WI38 (cell line): Measurements from ENCODE around the gene CAND1.

Source experiments
- H3K4me3 ChIP-seq: 2 replicates; pipeline ENCODE4 v1.5.1; 2011; ENCODE audit warnings: low read depth, mild to moderate bottlenecking, control low read depth, low read length
- TF ChIP-seq, protein P1 (sequence below): IDR thresholded peaks from 2 replicates; pipeline ENCODE4 v1.5.1; 2012; ENCODE audit warnings: low read depth, mild to moderate bottlenecking, control low read depth, low read length

The CAND1 gene

DNA sequence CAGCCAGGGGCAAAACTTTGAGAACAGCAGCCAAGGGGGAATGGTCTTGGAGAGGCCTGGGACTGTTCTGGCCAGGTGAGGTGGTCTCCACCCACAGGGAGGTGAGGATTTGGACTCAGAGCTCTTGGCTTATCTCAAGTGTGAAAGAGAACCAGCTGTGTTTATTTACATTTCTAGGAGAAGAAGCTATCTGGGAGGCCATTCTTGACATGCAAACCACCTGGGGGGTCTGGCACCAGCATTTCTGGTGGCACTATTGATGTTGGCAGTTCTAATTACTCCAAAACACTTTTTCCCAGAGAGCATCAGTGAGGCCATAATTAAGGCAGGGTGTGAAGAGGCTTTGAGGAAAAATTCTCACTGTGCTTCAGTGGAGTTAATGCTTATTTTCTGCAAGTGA, 95.1 kb downstream of the CAND1 start:
- no peak overlapping the region for H3K4me3 ChIP-seq
- TF ChIP-seq, protein P1, sequence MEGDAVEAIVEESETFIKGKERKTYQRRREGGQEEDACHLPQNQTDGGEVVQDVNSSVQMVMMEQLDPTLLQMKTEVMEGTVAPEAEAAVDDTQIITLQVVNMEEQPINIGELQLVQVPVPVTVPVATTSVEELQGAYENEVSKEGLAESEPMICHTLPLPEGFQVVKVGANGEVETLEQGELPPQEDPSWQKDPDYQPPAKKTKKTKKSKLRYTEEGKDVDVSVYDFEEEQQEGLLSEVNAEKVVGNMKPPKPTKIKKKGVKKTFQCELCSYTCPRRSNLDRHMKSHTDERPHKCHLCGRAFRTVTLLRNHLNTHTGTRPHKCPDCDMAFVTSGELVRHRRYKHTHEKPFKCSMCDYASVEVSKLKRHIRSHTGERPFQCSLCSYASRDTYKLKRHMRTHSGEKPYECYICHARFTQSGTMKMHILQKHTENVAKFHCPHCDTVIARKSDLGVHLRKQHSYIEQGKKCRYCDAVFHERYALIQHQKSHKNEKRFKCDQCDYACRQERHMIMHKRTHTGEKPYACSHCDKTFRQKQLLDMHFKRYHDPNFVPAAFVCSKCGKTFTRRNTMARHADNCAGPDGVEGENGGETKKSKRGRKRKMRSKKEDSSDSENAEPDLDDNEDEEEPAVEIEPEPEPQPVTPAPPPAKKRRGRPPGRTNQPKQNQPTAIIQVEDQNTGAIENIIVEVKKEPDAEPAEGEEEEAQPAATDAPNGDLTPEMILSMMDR, result no peak

DNA sequence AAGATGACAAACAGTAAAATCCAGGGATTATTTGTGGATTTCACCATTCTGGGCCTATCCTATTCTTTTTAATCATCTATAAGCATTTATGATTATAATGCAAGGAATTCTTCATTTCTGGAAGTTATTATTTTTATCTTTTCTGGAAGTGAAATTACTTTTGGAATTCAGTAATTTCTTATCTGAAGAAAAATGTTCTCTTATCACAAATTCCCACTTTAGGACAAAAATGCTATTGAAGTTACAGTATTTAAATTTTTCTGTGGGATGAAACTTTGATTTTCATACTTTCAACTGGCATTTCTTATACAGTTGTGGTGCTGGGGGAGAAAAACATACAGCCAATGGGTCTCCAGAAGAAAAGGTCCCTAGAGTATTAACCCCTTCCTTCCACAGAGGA, 96.0 kb downstream of the CAND1 start:
- no peak overlapping the region for H3K4me3 ChIP-seq
- TF ChIP-seq, protein P1, result no peak

DNA sequence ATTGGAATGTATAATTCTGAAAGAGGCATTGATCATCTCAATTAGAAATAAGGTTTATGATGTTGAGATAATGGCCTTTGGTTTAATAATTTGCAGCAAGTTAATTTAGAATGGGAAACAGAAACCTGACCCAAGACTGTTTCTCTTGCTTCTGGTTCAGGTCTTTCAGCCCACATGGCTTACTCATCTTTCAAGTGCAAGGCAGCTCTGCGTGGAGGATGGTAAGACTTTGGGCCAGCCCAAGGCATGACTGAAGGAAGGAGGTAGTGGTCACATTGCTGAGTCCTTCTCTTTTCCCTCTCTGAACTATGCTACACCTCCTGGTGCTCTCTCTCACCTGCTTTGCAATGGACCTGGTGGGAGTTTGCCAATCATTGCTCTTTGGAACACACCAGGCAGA, 98.7 kb downstream of the CAND1 start:
- TF ChIP-seq, protein P1, result no peak
- H3K4me3 ChIP-seq, result no peak overlapping the region
